ENCODE measurements around the gene PHACTR4. TPM values are rescaled to one million over a fixed set of nuclear protein-coding genes. Genes with fewer than 3 reads are reported as not detected.
"Not testable (repeated sequence)": the region's sequence is repeated elsewhere in the genome, so short reads cannot be mapped to it uniquely, and the experiment has no call there.

Gene PHACTR4
- total and polyA plus RNA-seq, 9 donors: 20.1 to 50.8 (median 31.8) TPM

GRCh38 chr1:28540651-28541050 is 171.1 kb downstream of the PHACTR4 start:
- Histone ChIP-seq H3K27ac (no peak overlapping the region), H3K4me3 (no peak overlapping the region), H3K27me3 (no peaks in the 10 kb centered on the region), H3K4me1 (ENCODE audit: insufficient read depth) (no peaks in the 10 kb centered on the region), H3K9me3 (no peaks in the 10 kb centered on the region), H3K36me3 (no peaks in the 10 kb centered on the region)
- 89 to 91% (median 89%) methylated on average over 7 of the region's 7 CpGs for WGBS, 3 donors
- DNase-seq: no peak
- TF ChIP-seq CTCF (IDR thresholded peaks at IDR 0.05) (no peak), EP300 (IDR thresholded peaks at IDR 0.05) (no peak), POLR2A (IDR thresholded peaks at IDR 0.05) (no peak)
- intact Hi-C loops (cut with DNase I): no loop called here

DNA sequence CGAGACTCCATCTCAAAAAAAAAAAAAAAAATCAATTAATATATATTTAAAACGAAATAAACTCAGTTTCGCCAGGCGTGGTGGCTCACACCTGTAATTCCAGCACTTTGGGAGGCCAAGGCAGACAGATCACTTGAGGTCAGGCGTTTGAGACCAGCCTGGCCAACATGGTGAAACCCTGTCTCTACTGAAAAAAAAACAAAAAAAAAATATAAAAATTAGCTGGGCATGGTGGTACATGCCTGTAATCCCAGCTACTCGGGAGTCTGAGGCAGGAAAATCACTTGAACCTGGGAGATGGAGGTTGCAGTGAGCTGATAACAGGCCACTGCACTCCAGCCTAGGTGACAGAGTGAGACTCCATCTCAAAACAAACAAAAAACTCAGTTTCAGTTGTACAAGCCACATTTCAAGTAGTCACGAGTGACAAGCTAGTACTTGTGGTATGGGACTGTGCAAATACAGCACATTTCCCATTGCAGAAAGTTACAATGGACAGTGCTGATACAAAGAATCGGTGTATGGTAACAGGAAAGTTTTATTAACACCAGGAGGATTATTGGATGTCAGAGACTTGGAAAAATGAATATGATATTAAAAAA is 172.0 kb downstream of the PHACTR4 start:
- H3K27me3 ChIP-seq; intact Hi-C loops (cut with DNase I); H3K4me1 ChIP-seq (ENCODE audit: insufficient read depth); DNase-seq; H3K4me3 ChIP-seq; H3K9me3 ChIP-seq; H3K27ac ChIP-seq; H3K36me3 ChIP-seq: not testable (repeated sequence)
- 87 to 90% (median 90%) methylated on average over 8 of the region's 8 CpGs for WGBS, 3 donors

DNA sequence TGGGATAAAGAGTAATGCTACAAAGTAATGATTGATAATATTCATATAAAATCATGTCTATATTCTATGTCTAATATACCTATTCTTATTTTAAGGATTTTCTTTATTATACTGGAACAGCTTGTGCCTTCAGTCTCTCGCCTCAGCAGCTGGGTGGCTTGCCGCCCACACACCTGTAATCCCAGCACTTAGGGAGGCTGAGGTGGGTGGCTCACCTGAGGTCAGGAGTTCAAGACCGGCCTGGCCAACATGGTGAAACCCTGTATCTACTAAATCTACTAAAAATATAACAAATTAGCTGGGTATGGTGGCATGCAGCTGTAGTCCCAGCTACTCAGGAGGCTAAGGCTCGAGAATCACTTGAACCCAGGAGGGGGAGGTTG is 175.7 kb downstream of the PHACTR4 start:
- H3K36me3 ChIP-seq: no peaks in the 10 kb centered on the region
- intact Hi-C loops (cut with DNase I): no loop called here
- no peak for DNase-seq
- 89 to 93% (median 92%) methylated on average over 4 of the region's 4 CpGs for WGBS, 3 donors
- no peaks in the 10 kb centered on the region for H3K9me3 ChIP-seq
- H3K4me1 ChIP-seq (ENCODE audit: insufficient read depth): no peaks in the 10 kb centered on the region
- no peak overlapping the region for H3K27ac ChIP-seq
- TF ChIP-seq EP300 (IDR thresholded peaks at IDR 0.05) (no peak), POLR2A (IDR thresholded peaks at IDR 0.05) (no peak), CTCF (IDR thresholded peaks at IDR 0.05) (no peak)
- no peak overlapping the region for H3K4me3 ChIP-seq
- no peaks in the 10 kb centered on the region for H3K27me3 ChIP-seq

DNA sequence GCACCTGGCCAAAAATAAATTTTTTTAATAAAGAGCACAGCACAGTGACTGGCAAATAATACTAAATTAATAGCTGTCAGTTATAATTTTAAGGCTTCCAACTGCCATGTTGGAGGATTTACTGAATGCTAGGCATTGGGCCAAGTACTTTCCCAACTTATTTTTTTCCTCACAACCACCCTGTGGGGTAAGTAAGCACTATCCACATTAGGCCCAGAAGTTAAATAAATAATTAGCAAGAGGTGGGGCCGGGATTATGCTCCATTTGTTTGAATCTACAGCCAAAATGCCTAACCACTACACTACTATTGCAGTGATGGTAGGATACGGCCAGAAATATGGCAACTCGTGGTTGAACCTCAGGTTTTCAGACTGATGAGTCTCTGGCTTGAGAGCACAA is 178.8 kb downstream of the PHACTR4 start:
- Histone ChIP-seq H3K27me3 (no peaks in the 10 kb centered on the region), H3K36me3 (no peaks in the 10 kb centered on the region), H3K9me3 (no peaks in the 10 kb centered on the region), H3K4me3 (no peak overlapping the region), H3K4me1 (ENCODE audit: insufficient read depth) (no peaks in the 10 kb centered on the region), H3K27ac (no peak overlapping the region)
- TF ChIP-seq EP300 (IDR thresholded peaks at IDR 0.05) (no peak), CTCF (IDR thresholded peaks at IDR 0.05) (no peak), POLR2A (IDR thresholded peaks at IDR 0.05) (no peak)
- intact Hi-C loops (cut with DNase I): no loop called here
- no peak for DNase-seq
- 79 to 92% (median 80%) methylated on average over 3 of the region's 3 CpGs for WGBS, 3 donors

Small RNA genes within 50 kb of the gene (small RNA-seq; reads per million reads assigned to genes)
- not detected for gene RF00019
- not detected for gene RNU6ATAC27P
- gene SNORA73A: not detected
- gene SNORA73B: 5.3 reads per million, percentile 80 among the genes with 10 or more reads in this experiment

Other genes with a start within 250 kb of the PHACTR4 start
- gene PTAFR, start 193.1 kb upstream of the PHACTR4 start, total RNA-seq: 1 to 10 TPM in 5 of 7 donors, under 1 TPM in 2; 0.72 to 4.4 (median 1.5) TPM
- 1 to 10 TPM in 1 of 2 donors, under 1 TPM in 1; 0.84 to 7.2 TPM for gene PTAFR, start 193.1 kb upstream of the PHACTR4 start, polyA plus RNA-seq
- gene DNAJC8, start 136.7 kb upstream of the PHACTR4 start, total RNA-seq: 10 to 100 TPM; 61.2 to 85.6 (median 77.7) TPM
- 100 to 1,000 TPM in 1 of 2 donors, 10 to 100 TPM in 1; 87.3 to 181 TPM for gene DNAJC8, start 136.7 kb upstream of the PHACTR4 start, polyA plus RNA-seq
- 100 to 1,000 TPM in 3 of 7 donors, 10 to 100 TPM in 4; 87.2 to 221 (median 94.4) TPM for gene ATP5IF1, start 133.6 kb upstream of the PHACTR4 start, total RNA-seq
- gene ATP5IF1, start 133.6 kb upstream of the PHACTR4 start, polyA plus RNA-seq: 100 to 1,000 TPM; 103 to 226 TPM
- 10 to 100 TPM; 17.8 to 79.9 (median 29.1) TPM for gene SESN2, start 110.2 kb upstream of the PHACTR4 start, total RNA-seq
- gene SESN2, start 110.2 kb upstream of the PHACTR4 start, polyA plus RNA-seq: 10 to 100 TPM in 1 of 2 donors, 1 to 10 TPM in 1; 7.4 to 15.2 TPM
- 10 to 100 TPM in 1 of 7 donors, 1 to 10 TPM in 6; 6.4 to 14.5 (median 8.6) TPM for gene MED18, start 40.7 kb upstream of the PHACTR4 start, total RNA-seq
- gene MED18, start 40.7 kb upstream of the PHACTR4 start, polyA plus RNA-seq: 10 to 100 TPM in 1 of 2 donors, 1 to 10 TPM in 1; 9.0 to 15.3 TPM
- gene RCC1, start 136.3 kb downstream of the PHACTR4 start, total RNA-seq: 10 to 100 TPM; 13.2 to 25.6 (median 17.4) TPM
- 10 to 100 TPM; 16.7 to 34.3 TPM for gene RCC1, start 136.3 kb downstream of the PHACTR4 start, polyA plus RNA-seq
- gene TRNAU1AP, start 183.3 kb downstream of the PHACTR4 start, total RNA-seq: 10 to 100 TPM; 18.8 to 27.7 (median 20.6) TPM
- 10 to 100 TPM; 20.7 to 37.6 TPM for gene TRNAU1AP, start 183.3 kb downstream of the PHACTR4 start, polyA plus RNA-seq
- gene RAB42, start 222.5 kb downstream of the PHACTR4 start, total RNA-seq: 1 to 10 TPM in 2 of 7 donors, under 1 TPM in 4, not detected in 1; 0.36 to 4.2 (median 0.89) TPM
- gene RAB42, start 222.5 kb downstream of the PHACTR4 start, polyA plus RNA-seq: 1 to 10 TPM in 1 of 2 donors, under 1 TPM in 1; 0.82 to 1.3 TPM

Data from ovary (tissue), 9 donors.